WTC11 (cell line): ENCODE measurements around the gene ATAD3C. TPM values are rescaled to one million over a fixed set of nuclear protein-coding genes. Genes with fewer than 3 reads are reported as not detected.

ENCODE experiments used
- IRF2 ChIP-seq: sonication (generic); formaldehyde crosslinking; IDR thresholded peaks from 2 replicates; pipeline ENCODE4 v1.8.0; 2022; ENCODE audit warnings: low read depth, missing genetic modification reagents, borderline replicate concordance
- JAZF1 ChIP-seq: fragments of 250-450 bp; sonication (Bioruptor Pico); IDR thresholded peaks from 2 replicates; pipeline ENCODE4 v1.9.0; 2021; ENCODE audit warnings: moderate library complexity, mild to moderate bottlenecking, inconsistent platforms
- MXD4 ChIP-seq: fragments of 250-450 bp; sonication (Bioruptor Pico); IDR thresholded peaks from 2 replicates; pipeline ENCODE4 v1.8.0; 2021; ENCODE audit warnings: mild to moderate bottlenecking, moderate library complexity, borderline replicate concordance
- NFYB ChIP-seq: sonication (generic); formaldehyde crosslinking; conservative IDR thresholded peaks from 2 replicates; pipeline ENCODE4 v1.8.0; 2022; ENCODE audit warnings: low read depth, missing genetic modification reagents
- OVOL2 ChIP-seq: fragments of 250-450 bp; sonication (Bioruptor Pico); IDR thresholded peaks from 2 replicates; pipeline ENCODE4 v1.9.0; 2021; ENCODE audit warnings: mild to moderate bottlenecking, borderline replicate concordance
- SOX15 ChIP-seq: fragments of 250-450 bp; sonication (Bioruptor Pico); IDR thresholded peaks from 2 replicates; pipeline ENCODE4 v1.9.0; 2021; ENCODE audit warnings: mild to moderate bottlenecking
- TCF7 ChIP-seq: sonication (generic); formaldehyde crosslinking; IDR thresholded peaks from 2 replicates; pipeline ENCODE4 v1.8.0; 2022; ENCODE audit warnings: mild to moderate bottlenecking, low read depth, missing genetic modification reagents, moderate library complexity
- TEAD4 ChIP-seq: sonication (generic); formaldehyde crosslinking; IDR thresholded peaks from 2 replicates; pipeline ENCODE4 v1.8.0; 2022; ENCODE audit warnings: mild to moderate bottlenecking, missing genetic modification reagents
- ZNF232 ChIP-seq: sonication (generic); formaldehyde crosslinking; IDR thresholded peaks from 2 replicates; pipeline ENCODE4 v1.8.0; 2022; ENCODE audit warnings: mild to moderate bottlenecking, missing genetic modification reagents
- ZNF671 ChIP-seq: fragments of 250-450 bp; sonication (Bioruptor Pico); IDR thresholded peaks from 2 replicates; pipeline ENCODE4 v1.8.0; 2021; ENCODE audit warnings: mild to moderate bottlenecking
- total RNA-seq: library from RNA; stranded (reverse); gene quantifications from 3 replicates; pipeline ENCODE4 v1.2.3, GENCODE V29; 2021
- TF ChIP-seq, protein P1 (sequence below): sonication (generic); formaldehyde crosslinking; IDR thresholded peaks from 2 replicates; pipeline ENCODE4 v1.8.1; 2023; ENCODE audit warnings: mild to moderate bottlenecking, missing genetic modification reagents, borderline replicate concordance
- TF ChIP-seq, protein P2 (sequence below): sonication (generic); formaldehyde crosslinking; IDR thresholded peaks from 2 replicates; pipeline ENCODE4 v1.8.0; 2023; ENCODE audit warnings: mild to moderate bottlenecking, missing genetic modification reagents
- TF ChIP-seq, protein P3 (sequence below): sonication (generic); formaldehyde crosslinking; IDR thresholded peaks from 2 replicates; pipeline ENCODE4 v1.8.1; 2022; ENCODE audit warnings: mild to moderate bottlenecking, missing genetic modification reagents, moderate library complexity, borderline replicate concordance
- TF ChIP-seq, protein P4 (sequence below): fragments of 250-450 bp; sonication (Bioruptor Pico); IDR thresholded peaks from 2 replicates; pipeline ENCODE4 v1.9.0; 2021; ENCODE audit warnings: mild to moderate bottlenecking, borderline replicate concordance
- TF ChIP-seq, protein P5 (sequence below): sonication (generic); formaldehyde crosslinking; IDR thresholded peaks from 2 replicates; pipeline ENCODE4 v1.8.0; 2022; ENCODE audit warnings: mild to moderate bottlenecking, missing genetic modification reagents
- TF ChIP-seq, protein P6 (sequence below): fragments of 250-450 bp; sonication (Bioruptor Pico); IDR thresholded peaks from 2 replicates; pipeline ENCODE4 v1.9.0; 2021; ENCODE audit warnings: moderate library complexity, mild to moderate bottlenecking, inconsistent platforms, borderline replicate concordance
- TF ChIP-seq, protein P7 (sequence below): fragments of 250-450 bp; sonication (Bioruptor Pico); IDR thresholded peaks from 2 replicates; pipeline ENCODE4 v2.1.2; 2022; ENCODE audit warnings: mild to moderate bottlenecking, moderate library complexity
- TF ChIP-seq, protein P8 (sequence below): sonication (generic); formaldehyde crosslinking; IDR thresholded peaks from 2 replicates; pipeline ENCODE4 v1.8.0; 2022; ENCODE audit warnings: mild to moderate bottlenecking, missing genetic modification reagents
- TF ChIP-seq, protein P9 (sequence below): fragments of 250-450 bp; sonication (Bioruptor Pico); IDR thresholded peaks from 2 replicates; pipeline ENCODE4 v1.9.0; 2021; ENCODE audit warnings: mild to moderate bottlenecking

Gene ATAD3C
- total RNA-seq, 1 experiment from 2014 or later: 0.61 TPM

DNA sequence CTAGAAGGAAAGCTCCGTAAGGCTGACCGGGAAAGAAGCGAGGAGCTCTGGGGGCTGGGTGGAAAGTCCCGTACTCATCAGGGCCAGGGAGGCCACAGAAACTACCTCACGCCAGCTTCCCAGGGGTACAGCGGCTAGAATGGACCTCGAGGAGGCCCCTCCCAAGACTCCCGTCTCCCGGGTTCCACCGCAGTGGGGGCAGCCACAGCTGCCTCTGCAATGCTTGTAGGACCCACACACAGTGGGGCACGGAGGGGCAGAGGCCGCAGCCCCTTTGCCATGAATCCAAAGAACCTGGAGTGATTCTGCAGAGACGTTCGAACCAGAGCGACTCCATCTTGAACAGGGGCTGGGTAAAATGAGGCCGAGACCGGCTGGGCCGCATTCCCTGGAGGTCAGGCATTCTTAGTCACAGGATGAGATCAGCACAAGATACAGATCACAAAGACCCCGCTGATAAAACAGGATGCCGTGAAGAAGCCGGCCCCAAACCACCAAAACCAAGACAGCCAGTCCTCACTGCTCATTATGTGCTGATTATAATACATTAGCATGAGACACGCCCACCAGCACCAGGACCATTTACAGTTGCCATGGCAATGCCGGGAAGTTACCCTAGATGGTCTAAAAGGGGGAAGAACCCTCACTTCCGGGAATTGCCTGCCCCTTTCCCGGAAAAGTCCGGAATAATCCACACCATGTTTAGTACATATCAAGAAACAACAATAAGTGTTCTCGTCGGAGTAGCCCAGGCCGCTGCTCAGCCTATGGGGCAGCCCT is 26.8 kb upstream of the ATAD3C start (continued):
- TF ChIP-seq, protein P1, sequence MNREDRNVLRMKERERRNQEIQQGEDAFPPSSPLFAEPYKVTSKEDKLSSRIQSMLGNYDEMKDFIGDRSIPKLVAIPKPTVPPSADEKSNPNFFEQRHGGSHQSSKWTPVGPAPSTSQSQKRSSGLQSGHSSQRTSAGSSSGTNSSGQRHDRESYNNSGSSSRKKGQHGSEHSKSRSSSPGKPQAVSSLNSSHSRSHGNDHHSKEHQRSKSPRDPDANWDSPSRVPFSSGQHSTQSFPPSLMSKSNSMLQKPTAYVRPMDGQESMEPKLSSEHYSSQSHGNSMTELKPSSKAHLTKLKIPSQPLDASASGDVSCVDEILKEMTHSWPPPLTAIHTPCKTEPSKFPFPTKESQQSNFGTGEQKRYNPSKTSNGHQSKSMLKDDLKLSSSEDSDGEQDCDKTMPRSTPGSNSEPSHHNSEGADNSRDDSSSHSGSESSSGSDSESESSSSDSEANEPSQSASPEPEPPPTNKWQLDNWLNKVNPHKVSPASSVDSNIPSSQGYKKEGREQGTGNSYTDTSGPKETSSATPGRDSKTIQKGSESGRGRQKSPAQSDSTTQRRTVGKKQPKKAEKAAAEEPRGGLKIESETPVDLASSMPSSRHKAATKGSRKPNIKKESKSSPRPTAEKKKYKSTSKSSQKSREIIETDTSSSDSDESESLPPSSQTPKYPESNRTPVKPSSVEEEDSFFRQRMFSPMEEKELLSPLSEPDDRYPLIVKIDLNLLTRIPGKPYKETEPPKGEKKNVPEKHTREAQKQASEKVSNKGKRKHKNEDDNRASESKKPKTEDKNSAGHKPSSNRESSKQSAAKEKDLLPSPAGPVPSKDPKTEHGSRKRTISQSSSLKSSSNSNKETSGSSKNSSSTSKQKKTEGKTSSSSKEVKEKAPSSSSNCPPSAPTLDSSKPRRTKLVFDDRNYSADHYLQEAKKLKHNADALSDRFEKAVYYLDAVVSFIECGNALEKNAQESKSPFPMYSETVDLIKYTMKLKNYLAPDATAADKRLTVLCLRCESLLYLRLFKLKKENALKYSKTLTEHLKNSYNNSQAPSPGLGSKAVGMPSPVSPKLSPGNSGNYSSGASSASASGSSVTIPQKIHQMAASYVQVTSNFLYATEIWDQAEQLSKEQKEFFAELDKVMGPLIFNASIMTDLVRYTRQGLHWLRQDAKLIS: no peak
- TF ChIP-seq, protein P2, sequence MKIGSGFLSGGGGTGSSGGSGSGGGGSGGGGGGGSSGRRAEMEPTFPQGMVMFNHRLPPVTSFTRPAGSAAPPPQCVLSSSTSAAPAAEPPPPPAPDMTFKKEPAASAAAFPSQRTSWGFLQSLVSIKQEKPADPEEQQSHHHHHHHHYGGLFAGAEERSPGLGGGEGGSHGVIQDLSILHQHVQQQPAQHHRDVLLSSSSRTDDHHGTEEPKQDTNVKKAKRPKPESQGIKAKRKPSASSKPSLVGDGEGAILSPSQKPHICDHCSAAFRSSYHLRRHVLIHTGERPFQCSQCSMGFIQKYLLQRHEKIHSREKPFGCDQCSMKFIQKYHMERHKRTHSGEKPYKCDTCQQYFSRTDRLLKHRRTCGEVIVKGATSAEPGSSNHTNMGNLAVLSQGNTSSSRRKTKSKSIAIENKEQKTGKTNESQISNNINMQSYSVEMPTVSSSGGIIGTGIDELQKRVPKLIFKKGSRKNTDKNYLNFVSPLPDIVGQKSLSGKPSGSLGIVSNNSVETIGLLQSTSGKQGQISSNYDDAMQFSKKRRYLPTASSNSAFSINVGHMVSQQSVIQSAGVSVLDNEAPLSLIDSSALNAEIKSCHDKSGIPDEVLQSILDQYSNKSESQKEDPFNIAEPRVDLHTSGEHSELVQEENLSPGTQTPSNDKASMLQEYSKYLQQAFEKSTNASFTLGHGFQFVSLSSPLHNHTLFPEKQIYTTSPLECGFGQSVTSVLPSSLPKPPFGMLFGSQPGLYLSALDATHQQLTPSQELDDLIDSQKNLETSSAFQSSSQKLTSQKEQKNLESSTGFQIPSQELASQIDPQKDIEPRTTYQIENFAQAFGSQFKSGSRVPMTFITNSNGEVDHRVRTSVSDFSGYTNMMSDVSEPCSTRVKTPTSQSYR (CRISPR knock-in tag): no peak
- peak; percentile 65; the same call in 1 of the 2 replicates for TF ChIP-seq MXD4
- TF ChIP-seq, protein P3, sequence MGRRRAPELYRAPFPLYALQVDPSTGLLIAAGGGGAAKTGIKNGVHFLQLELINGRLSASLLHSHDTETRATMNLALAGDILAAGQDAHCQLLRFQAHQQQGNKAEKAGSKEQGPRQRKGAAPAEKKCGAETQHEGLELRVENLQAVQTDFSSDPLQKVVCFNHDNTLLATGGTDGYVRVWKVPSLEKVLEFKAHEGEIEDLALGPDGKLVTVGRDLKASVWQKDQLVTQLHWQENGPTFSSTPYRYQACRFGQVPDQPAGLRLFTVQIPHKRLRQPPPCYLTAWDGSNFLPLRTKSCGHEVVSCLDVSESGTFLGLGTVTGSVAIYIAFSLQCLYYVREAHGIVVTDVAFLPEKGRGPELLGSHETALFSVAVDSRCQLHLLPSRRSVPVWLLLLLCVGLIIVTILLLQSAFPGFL: no peak
- no peak for TF ChIP-seq ZNF232 (CRISPR knock-in tag)
- TF ChIP-seq, protein P4, sequence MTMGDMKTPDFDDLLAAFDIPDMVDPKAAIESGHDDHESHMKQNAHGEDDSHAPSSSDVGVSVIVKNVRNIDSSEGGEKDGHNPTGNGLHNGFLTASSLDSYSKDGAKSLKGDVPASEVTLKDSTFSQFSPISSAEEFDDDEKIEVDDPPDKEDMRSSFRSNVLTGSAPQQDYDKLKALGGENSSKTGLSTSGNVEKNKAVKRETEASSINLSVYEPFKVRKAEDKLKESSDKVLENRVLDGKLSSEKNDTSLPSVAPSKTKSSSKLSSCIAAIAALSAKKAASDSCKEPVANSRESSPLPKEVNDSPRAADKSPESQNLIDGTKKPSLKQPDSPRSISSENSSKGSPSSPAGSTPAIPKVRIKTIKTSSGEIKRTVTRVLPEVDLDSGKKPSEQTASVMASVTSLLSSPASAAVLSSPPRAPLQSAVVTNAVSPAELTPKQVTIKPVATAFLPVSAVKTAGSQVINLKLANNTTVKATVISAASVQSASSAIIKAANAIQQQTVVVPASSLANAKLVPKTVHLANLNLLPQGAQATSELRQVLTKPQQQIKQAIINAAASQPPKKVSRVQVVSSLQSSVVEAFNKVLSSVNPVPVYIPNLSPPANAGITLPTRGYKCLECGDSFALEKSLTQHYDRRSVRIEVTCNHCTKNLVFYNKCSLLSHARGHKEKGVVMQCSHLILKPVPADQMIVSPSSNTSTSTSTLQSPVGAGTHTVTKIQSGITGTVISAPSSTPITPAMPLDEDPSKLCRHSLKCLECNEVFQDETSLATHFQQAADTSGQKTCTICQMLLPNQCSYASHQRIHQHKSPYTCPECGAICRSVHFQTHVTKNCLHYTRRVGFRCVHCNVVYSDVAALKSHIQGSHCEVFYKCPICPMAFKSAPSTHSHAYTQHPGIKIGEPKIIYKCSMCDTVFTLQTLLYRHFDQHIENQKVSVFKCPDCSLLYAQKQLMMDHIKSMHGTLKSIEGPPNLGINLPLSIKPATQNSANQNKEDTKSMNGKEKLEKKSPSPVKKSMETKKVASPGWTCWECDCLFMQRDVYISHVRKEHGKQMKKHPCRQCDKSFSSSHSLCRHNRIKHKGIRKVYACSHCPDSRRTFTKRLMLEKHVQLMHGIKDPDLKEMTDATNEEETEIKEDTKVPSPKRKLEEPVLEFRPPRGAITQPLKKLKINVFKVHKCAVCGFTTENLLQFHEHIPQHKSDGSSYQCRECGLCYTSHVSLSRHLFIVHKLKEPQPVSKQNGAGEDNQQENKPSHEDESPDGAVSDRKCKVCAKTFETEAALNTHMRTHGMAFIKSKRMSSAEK (CRISPR knock-in tag): peak; percentile 91
- TF ChIP-seq, protein P5, sequence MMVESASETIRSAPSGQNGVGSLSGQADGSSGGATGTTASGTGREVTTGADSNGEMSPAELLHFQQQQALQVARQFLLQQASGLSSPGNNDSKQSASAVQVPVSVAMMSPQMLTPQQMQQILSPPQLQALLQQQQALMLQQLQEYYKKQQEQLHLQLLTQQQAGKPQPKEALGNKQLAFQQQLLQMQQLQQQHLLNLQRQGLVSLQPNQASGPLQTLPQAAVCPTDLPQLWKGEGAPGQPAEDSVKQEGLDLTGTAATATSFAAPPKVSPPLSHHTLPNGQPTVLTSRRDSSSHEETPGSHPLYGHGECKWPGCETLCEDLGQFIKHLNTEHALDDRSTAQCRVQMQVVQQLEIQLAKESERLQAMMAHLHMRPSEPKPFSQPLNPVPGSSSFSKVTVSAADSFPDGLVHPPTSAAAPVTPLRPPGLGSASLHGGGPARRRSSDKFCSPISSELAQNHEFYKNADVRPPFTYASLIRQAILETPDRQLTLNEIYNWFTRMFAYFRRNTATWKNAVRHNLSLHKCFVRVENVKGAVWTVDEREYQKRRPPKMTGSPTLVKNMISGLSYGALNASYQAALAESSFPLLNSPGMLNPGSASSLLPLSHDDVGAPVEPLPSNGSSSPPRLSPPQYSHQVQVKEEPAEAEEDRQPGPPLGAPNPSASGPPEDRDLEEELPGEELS (CRISPR knock-in tag): no peak
- no peak for TF ChIP-seq TEAD4
- TF ChIP-seq, protein P6, sequence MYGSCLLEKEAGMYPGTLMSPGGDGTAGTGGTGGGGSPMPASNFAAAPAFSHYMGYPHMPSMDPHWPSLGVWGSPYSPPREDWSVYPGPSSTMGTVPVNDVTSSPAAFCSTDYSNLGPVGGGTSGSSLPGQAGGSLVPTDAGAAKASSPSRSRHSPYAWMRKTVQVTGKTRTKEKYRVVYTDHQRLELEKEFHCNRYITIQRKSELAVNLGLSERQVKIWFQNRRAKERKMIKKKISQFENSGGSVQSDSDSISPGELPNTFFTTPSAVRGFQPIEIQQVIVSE (CRISPR knock-in tag): no peak
- TF ChIP-seq, protein P7, sequence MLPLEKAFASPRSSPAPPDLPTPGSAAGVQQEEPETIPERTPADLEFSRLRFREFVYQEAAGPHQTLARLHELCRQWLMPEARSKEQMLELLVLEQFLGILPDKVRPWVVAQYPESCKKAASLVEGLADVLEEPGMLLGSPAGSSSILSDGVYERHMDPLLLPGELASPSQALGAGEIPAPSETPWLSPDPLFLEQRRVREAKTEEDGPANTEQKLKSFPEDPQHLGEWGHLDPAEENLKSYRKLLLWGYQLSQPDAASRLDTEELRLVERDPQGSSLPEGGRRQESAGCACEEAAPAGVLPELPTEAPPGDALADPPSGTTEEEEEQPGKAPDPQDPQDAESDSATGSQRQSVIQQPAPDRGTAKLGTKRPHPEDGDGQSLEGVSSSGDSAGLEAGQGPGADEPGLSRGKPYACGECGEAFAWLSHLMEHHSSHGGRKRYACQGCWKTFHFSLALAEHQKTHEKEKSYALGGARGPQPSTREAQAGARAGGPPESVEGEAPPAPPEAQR (CRISPR knock-in tag): peak; percentile 97
- TF ChIP-seq NFYB: no peak
- TF ChIP-seq, protein P8, sequence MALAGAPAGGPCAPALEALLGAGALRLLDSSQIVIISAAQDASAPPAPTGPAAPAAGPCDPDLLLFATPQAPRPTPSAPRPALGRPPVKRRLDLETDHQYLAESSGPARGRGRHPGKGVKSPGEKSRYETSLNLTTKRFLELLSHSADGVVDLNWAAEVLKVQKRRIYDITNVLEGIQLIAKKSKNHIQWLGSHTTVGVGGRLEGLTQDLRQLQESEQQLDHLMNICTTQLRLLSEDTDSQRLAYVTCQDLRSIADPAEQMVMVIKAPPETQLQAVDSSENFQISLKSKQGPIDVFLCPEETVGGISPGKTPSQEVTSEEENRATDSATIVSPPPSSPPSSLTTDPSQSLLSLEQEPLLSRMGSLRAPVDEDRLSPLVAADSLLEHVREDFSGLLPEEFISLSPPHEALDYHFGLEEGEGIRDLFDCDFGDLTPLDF: no peak
- no peak; the same call in 1 of the 2 replicates for TF ChIP-seq ZNF671 (CRISPR knock-in tag)
- TF ChIP-seq SOX15 (CRISPR knock-in tag): no peak
- no peak for TF ChIP-seq IRF2 (CRISPR knock-in tag)
- TF ChIP-seq, protein P9, sequence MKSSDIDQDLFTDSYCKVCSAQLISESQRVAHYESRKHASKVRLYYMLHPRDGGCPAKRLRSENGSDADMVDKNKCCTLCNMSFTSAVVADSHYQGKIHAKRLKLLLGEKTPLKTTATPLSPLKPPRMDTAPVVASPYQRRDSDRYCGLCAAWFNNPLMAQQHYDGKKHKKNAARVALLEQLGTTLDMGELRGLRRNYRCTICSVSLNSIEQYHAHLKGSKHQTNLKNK (CRISPR knock-in tag): no peak
- TF ChIP-seq TCF7 (CRISPR knock-in tag): no peak
- TF ChIP-seq OVOL2 (CRISPR knock-in tag): no peak
- TF ChIP-seq JAZF1 (CRISPR knock-in tag): no peak
